ENCODE measurements around the gene NBL1. TPM values are rescaled to one million over a fixed set of nuclear protein-coding genes. Genes with fewer than 3 reads are reported as not detected.

Gene NBL1
- total RNA-seq, 1 experiment from 2014 or later: 36.9 TPM

DNA sequence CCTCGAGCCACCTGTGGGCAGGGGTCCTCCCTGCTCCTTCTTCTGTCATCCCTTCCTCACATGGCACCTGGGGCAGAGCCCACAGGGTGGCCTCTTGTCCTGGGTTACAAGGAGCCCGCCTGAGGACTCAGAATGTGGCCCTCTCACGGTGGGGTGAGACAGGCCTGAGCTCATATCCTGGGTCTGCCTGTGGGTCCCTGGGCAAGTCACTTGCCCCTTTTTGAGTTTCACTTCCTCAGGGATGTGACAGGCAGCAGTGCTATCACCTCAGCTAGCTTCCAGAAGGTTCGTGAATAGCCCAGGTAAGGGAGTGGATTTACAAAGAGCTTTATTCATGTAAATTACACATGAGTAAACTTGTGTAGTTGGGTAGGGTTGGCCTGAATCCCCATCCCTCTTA, 54.1 kb downstream of the NBL1 start:
- intact Hi-C loops (cut with micrococcal nuclease; ENCODE audit: unreplicated experiment): no loop called here
- no peak for DNase-seq
- H3K4me3 ChIP-seq: no peak overlapping the region
- no peak overlapping the region for H3K4me2 ChIP-seq
- no peaks in the 10 kb centered on the region for H3K9me2 ChIP-seq (ENCODE audit: insufficient read depth)
- H3K9me3 ChIP-seq (ENCODE audit: insufficient read depth, low read depth): no peaks in the 10 kb centered on the region
- H2AFZ ChIP-seq: no peak overlapping the region
- H3K27me3 ChIP-seq (ENCODE audit: insufficient read depth, low read depth): no peaks in the 10 kb centered on the region
- no TSS peak for BruUV-seq (replicated peaks)
- H3K4me1 ChIP-seq (replicated peaks; ENCODE audit: insufficient read depth): no peaks in the 10 kb centered on the region
- H4K20me1 ChIP-seq (ENCODE audit: insufficient read depth): no peaks in the 10 kb centered on the region
- POLR2A ChIA-PET (ENCODE audit: unreplicated experiment): no interaction called here
- H3K36me3 ChIP-seq (ENCODE audit: low read depth): no peaks in the 10 kb centered on the region
- TF ChIP-seq, protein P1, sequence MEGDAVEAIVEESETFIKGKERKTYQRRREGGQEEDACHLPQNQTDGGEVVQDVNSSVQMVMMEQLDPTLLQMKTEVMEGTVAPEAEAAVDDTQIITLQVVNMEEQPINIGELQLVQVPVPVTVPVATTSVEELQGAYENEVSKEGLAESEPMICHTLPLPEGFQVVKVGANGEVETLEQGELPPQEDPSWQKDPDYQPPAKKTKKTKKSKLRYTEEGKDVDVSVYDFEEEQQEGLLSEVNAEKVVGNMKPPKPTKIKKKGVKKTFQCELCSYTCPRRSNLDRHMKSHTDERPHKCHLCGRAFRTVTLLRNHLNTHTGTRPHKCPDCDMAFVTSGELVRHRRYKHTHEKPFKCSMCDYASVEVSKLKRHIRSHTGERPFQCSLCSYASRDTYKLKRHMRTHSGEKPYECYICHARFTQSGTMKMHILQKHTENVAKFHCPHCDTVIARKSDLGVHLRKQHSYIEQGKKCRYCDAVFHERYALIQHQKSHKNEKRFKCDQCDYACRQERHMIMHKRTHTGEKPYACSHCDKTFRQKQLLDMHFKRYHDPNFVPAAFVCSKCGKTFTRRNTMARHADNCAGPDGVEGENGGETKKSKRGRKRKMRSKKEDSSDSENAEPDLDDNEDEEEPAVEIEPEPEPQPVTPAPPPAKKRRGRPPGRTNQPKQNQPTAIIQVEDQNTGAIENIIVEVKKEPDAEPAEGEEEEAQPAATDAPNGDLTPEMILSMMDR (conservative IDR thresholded peaks at IDR 0.05): no peak
- TF ChIP-seq EZH2 (IDR thresholded peaks at IDR 0.05; ENCODE audit: low read depth): no peak
- H3K27ac ChIP-seq: no peak overlapping the region
- CTCF ChIA-PET: no interaction called here
- H3K79me2 ChIP-seq (ENCODE audit: low read depth): no peaks in the 10 kb centered on the region
- H3F3A ChIP-seq (ENCODE audit: insufficient read depth, low read depth): no peaks in the 10 kb centered on the region

DNA sequence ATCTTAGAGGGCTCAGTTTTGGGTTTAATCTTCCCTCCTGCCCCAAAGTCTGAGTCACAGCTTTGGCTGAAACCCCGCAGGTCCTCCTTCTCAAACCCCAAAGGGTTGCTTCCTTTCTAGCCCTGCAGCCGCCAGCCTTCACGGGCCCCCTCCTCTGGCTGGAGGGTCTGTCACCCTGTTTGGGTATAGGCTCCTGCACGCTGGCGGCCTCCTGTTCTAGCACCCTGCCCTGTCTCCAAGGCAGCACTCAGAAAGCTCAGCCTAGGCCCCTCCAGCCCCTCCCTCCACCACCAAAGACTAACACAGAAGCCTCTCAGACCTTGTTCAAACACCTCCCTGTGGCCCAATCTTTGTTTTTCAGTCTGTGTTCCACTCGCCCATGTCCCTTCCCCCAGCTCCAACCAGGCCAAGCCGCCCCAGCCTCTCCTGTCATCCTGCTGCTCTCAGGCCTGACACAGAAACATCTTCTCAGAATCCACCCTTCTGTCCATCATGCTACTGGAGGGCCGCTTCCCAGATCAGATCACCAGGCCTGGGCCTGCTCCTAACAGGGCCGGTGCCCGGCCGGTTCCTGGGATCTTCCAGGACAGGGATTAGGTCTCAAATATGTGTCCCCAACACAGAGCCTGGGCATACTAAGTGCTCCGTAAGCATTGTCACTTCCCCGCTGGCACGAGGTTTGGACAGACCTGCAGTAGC, 56.1 kb downstream of the NBL1 start:
- no peaks in the 10 kb centered on the region for H3K9me2 ChIP-seq (ENCODE audit: insufficient read depth)
- ChIA-PET POLR2A (ENCODE audit: unreplicated experiment) (no interaction called here), CTCF (no interaction called here)
- TF ChIP-seq, protein P1 (conservative IDR thresholded peaks at IDR 0.05): no peak
- no peak for TF ChIP-seq EZH2 (IDR thresholded peaks at IDR 0.05; ENCODE audit: low read depth)
- no peaks in the 10 kb centered on the region for H3K9me3 ChIP-seq (ENCODE audit: insufficient read depth, low read depth)
- H3K4me3 ChIP-seq: no peak overlapping the region
- BruUV-seq (replicated peaks): no TSS peak
- no peak for DNase-seq
- intact Hi-C loops (cut with micrococcal nuclease; ENCODE audit: unreplicated experiment): no loop called here
- H3K27ac ChIP-seq: no peak overlapping the region
- no peaks in the 10 kb centered on the region for H3K36me3 ChIP-seq (ENCODE audit: low read depth)
- H3K27me3 ChIP-seq (ENCODE audit: insufficient read depth, low read depth): no peaks in the 10 kb centered on the region
- H3F3A ChIP-seq (ENCODE audit: insufficient read depth, low read depth): no peaks in the 10 kb centered on the region
- no peak overlapping the region for H3K4me2 ChIP-seq
- no peaks in the 10 kb centered on the region for H3K4me1 ChIP-seq (replicated peaks; ENCODE audit: insufficient read depth)
- H2AFZ ChIP-seq: no peak overlapping the region
- H3K79me2 ChIP-seq (ENCODE audit: low read depth): no peaks in the 10 kb centered on the region
- no peaks in the 10 kb centered on the region for H4K20me1 ChIP-seq (ENCODE audit: insufficient read depth)

DNA sequence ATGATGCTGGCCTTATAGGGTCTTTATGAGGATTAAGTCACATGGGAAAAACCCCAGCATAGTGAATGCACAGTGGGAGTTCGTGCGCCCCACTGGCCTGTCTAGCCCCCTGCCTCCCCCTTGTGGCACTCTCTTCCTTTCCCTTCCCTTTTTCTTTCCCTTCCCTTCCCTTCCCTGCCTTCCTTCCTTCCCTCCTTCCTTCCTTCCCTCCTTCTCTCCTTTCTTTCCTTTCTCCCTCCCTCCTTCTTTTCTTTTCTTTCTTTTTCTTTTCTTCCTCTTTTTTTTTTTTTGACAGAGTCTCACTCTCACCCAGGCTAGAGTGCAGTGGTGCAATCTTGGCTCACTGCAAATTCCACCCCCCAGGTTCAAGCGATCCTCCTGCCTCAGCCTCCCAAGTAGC, 59.2 kb downstream of the NBL1 start:
- Histone ChIP-seq H3K9me2 (ENCODE audit: insufficient read depth) (no peaks in the 10 kb centered on the region), H3K9me3 (ENCODE audit: insufficient read depth, low read depth) (no peaks in the 10 kb centered on the region), H3K27me3 (ENCODE audit: insufficient read depth, low read depth) (no peaks in the 10 kb centered on the region), H3F3A (ENCODE audit: insufficient read depth, low read depth) (no peaks in the 10 kb centered on the region), H2AFZ (no peak overlapping the region), H3K79me2 (ENCODE audit: low read depth) (no peaks in the 10 kb centered on the region), H3K4me3 (no peak overlapping the region), H3K4me1 (replicated peaks; ENCODE audit: insufficient read depth) (no peaks in the 10 kb centered on the region), H3K27ac (no peak overlapping the region), H3K36me3 (ENCODE audit: low read depth) (no peaks in the 10 kb centered on the region), H4K20me1 (ENCODE audit: insufficient read depth) (no peaks in the 10 kb centered on the region), H3K4me2 (no peak overlapping the region)
- ChIA-PET CTCF (interaction anchor here (0.5 to 1.8 kb wide), 3 partner anchors 12 to 1297 kb away, joined by 3 to 6 read pairs (median 3); no protein-coding TSS in a partner anchor), POLR2A (ENCODE audit: unreplicated experiment) (interaction anchor here (0.7 kb wide), 1 partner anchor 738 kb away, joined by 4 read pairs; no protein-coding TSS in a partner anchor)
- TF ChIP-seq EZH2 (IDR thresholded peaks at IDR 0.05; ENCODE audit: low read depth): no peak
- TF ChIP-seq, protein P1 (conservative IDR thresholded peaks at IDR 0.05): no peak
- DNase-seq: no peak
- intact Hi-C loops (cut with micrococcal nuclease; ENCODE audit: unreplicated experiment): no loop called here
- BruUV-seq (replicated peaks): no TSS peak

All from PC-9 (cell line).